ENCODE data around the gene PGBD5.

- TF ChIP-seq CTCF (conservative IDR thresholded peaks at IDR 0.05; ENCODE audit: low read length), result no peak
- no peak for TF ChIP-seq EZH2phosphoT487 (IDR thresholded peaks at IDR 0.05; ENCODE audit: borderline replicate concordance, low read depth, low read length)
These were observed 145.9 kb downstream of the PGBD5 start for GRCh38 chr1:230280054-230280795.

Measured in OCI-LY7 (cell line).